BJ (cell line): ENCODE data around the gene KATNAL2. TPM values are rescaled to one million over a fixed set of nuclear protein-coding genes. Genes with fewer than 3 reads are reported as not detected.
"Not testable (repeated sequence)": the region's sequence is repeated elsewhere in the genome, so short reads cannot be mapped to it uniquely, and the experiment has no call there.

Source experiments
- CTCF ChIA-PET: fragments of 350-600 bp; formaldehyde crosslinking; extraction: SDS; loops from one replicate; lab custom pipeline; 2021; ENCODE audit warnings: antibody characterized with exemption, inconsistent platforms; lab: Yijun Ruan, JAX
- POLR2A ChIA-PET: fragments of 300-600 bp; sonication (Branson Sonifier 250); formaldehyde crosslinking; extraction: SDS; loops from one replicate; lab custom pipeline; 2021; ENCODE audit warnings: antibody characterized with exemption; lab: Charles Lee
- DNase-seq: peaks from one replicate; pipeline ENCODE4 v3.0.0-alpha.2; 2011; ENCODE audit warnings: low read depth
- H3K27me3 ChIP-seq: 2 replicates; pipeline ENCODE4 v1.6.0; 2011; ENCODE audit warnings: low read length; ENCODE audit not compliant: control insufficient read depth, insufficient read depth
- H3K36me3 ChIP-seq: 2 replicates; pipeline ENCODE4 v1.5.1; 2011; ENCODE audit warnings: low read length; ENCODE audit not compliant: control insufficient read depth, insufficient read depth
- H3K4me3 ChIP-seq: 2 replicates; pipeline ENCODE4 v1.5.1; 2011; ENCODE audit warnings: low read depth, mild to moderate bottlenecking, control low read depth, low read length
- CTCF ChIP-seq: IDR thresholded peaks from 2 replicates; pipeline ENCODE4 v1.5.1; 2011; ENCODE audit warnings: low read depth, mild to moderate bottlenecking, control low read depth, inconsistent platforms, low read length, moderate library complexity; ENCODE audit not compliant: insufficient read depth
- polyA plus RNA-seq: library from polyadenylated mRNA; depleted of rRNA; stranded (reverse); fragments of >200 nt; gene quantifications from 2 replicates; pipeline ENCODE4 v1.2.3, GENCODE V29; 2011

KATNAL2 gene
- polyA plus RNA-seq, 1 experiment = 1.3 TPM

- ChIA-PET POLR2A (no interaction called here), CTCF (no interaction called here)
- Histone ChIP-seq H3K4me3 (no peak overlapping the region), H3K36me3 (no peaks in the 10 kb centered on the region), H3K27me3 (no peaks in the 10 kb centered on the region)
- no peak for TF ChIP-seq CTCF
- DNase-seq = no peak
These were observed 35.8 kb downstream of the KATNAL2 start for GRCh38 chr18:46953195-46953594.

- no peaks in the 10 kb centered on the region for H3K27me3 ChIP-seq
- no peak overlapping the region for H3K4me3 ChIP-seq
- no peak for DNase-seq
- no peaks in the 10 kb centered on the region for H3K36me3 ChIP-seq
- ChIA-PET CTCF (no interaction called here), POLR2A (no interaction called here)
- TF ChIP-seq CTCF = no peak
These were observed 40.8 kb downstream of the KATNAL2 start for GRCh38 chr18:46958209-46958608.

GRCh38 chr18:46963656-46964578 lies 46.5 kb downstream of the KATNAL2 start:
- POLR2A ChIA-PET, CTCF ChIA-PET, H3K36me3 ChIP-seq, H3K4me3 ChIP-seq, H3K27me3 ChIP-seq, DNase-seq: not testable (repeated sequence)

GRCh38 chr18:46964579-46965293 lies 47.3 kb downstream of the KATNAL2 start:
- H3K36me3 ChIP-seq, CTCF ChIA-PET, DNase-seq, POLR2A ChIA-PET, H3K4me3 ChIP-seq, H3K27me3 ChIP-seq: not testable (repeated sequence)

GRCh38 chr18:46966266-46966665 lies 48.9 kb downstream of the KATNAL2 start:
- CTCF ChIA-PET, H3K36me3 ChIP-seq, DNase-seq, POLR2A ChIA-PET, H3K4me3 ChIP-seq, H3K27me3 ChIP-seq: not testable (repeated sequence)

- DNase-seq, H3K27me3 ChIP-seq, CTCF ChIA-PET, H3K36me3 ChIP-seq, POLR2A ChIA-PET, H3K4me3 ChIP-seq: not testable (repeated sequence)
These were observed 52.1 kb downstream of the KATNAL2 start for GRCh38 chr18:46969551-46969950.

- POLR2A ChIA-PET, H3K27me3 ChIP-seq, H3K36me3 ChIP-seq, H3K4me3 ChIP-seq, DNase-seq, CTCF ChIA-PET: not testable (repeated sequence)
These were observed 102.5 kb downstream of the KATNAL2 start for GRCh38 chr18:47019870-47020269.

GRCh38 chr18:47020757-47021156 lies 103.4 kb downstream of the KATNAL2 start:
- H3K27me3 ChIP-seq, POLR2A ChIA-PET, CTCF ChIA-PET, H3K4me3 ChIP-seq, H3K36me3 ChIP-seq, DNase-seq: not testable (repeated sequence)

- POLR2A ChIA-PET, CTCF ChIA-PET, H3K4me3 ChIP-seq, H3K27me3 ChIP-seq, DNase-seq, H3K36me3 ChIP-seq: not testable (repeated sequence)
These were observed 105.4 kb downstream of the KATNAL2 start for GRCh38 chr18:47022821-47023220.

GRCh38 chr18:47023769-47024465 lies 106.5 kb downstream of the KATNAL2 start:
- POLR2A ChIA-PET, H3K27me3 ChIP-seq, H3K4me3 ChIP-seq, H3K36me3 ChIP-seq, CTCF ChIA-PET, DNase-seq: not testable (repeated sequence)
